HCT116 (cell line): ENCODE data around the gene PTH2. TPM values are rescaled to one million over a fixed set of nuclear protein-coding genes. Genes with fewer than 3 reads are reported as not detected.

ENCODE experiments used
- ATAC-seq: fragments of 200-7000 bp; cut with Tn5 transposase; 2 replicates; pipeline ENCODE4 v1.9.1; 2020; ENCODE audit warnings: mild to moderate bottlenecking, moderate library complexity
- BruUV-seq: library from RNA; stranded (reverse); fragments of 400-500 nt; replicated peaks from 2 replicates; lab custom pipeline; 2021; lab: Mats Ljungman, UMichigan
- CTCF ChIA-PET: fragments of 300-600 bp; sonication (Branson Sonifier 250); formaldehyde crosslinking; loops from one replicate; lab custom pipeline; 2021; ENCODE audit warnings: antibody characterized with exemption; lab: Charles Lee
- POLR2A ChIA-PET: fragments of 300-600, 350-600 bp; sonication (Branson Sonifier 250); formaldehyde crosslinking; loops from one replicate; lab custom pipeline; 2021; ENCODE audit warnings: antibody characterized with exemption; lab: Charles Lee
- RAD21 ChIA-PET, 2 experiments: fragments of 300-600 bp; sonication (Branson Sonifier 250); formaldehyde crosslinking; loops; one replicate each; lab custom pipeline; 2023; ENCODE audit warnings: low total read pairs in 2 of 2; ENCODE audit not compliant: uncharacterized antibody in 2 of 2, unreplicated experiment in 2 of 2, low non-redundant PET in 1 of 2; lab: Charles Lee
- DNase-seq: peaks from one replicate; pipeline ENCODE4 v3.0.0-alpha.2; 2010; ENCODE audit warnings: low read depth, low spot score
- H2AFZ ChIP-seq: fragments of 200-600 bp; shearing (Covaris generic), sonication (generic); 2 replicates; pipeline ENCODE4 v1.6.1; 2017; ENCODE audit warnings: low read depth, mixed run types, mixed read lengths, antibody characterized with exemption, low read length; ENCODE audit not compliant: poor library complexity, severe bottlenecking
- H3K27ac ChIP-seq: 2 replicates; pipeline ENCODE4 v1.5.1; 2012; ENCODE audit warnings: low read depth, low read length
- H3K27me3 ChIP-seq: fragments of 200-600 bp; sonication (generic); 2 replicates; pipeline ENCODE4 v1.6.1; 2016; ENCODE audit warnings: mixed run types, low read length, mixed read lengths; ENCODE audit not compliant: insufficient read depth
- H3K36me3 ChIP-seq, 2 experiments: fragments of 200-500 bp in 1 of 2; fragments of 200-600 bp in 1 of 2; sonication (Bioruptor generic) in 1 of 2; sonication (generic) in 1 of 2; 2 replicates each; pipeline versions ENCODE4 v1.5.1 to v1.6.1; 2014 to 2016; ENCODE audit warnings: low read length in 2 of 2, inconsistent platforms in 1 of 2, mixed read lengths in 1 of 2, mixed run types in 1 of 2; ENCODE audit not compliant: insufficient read depth in 2 of 2, control insufficient read depth in 1 of 2
- H3K4me1 ChIP-seq, 2 experiments: fragments of 200-600 bp in 1 of 2; sonication (generic) in 1 of 2; 2 replicates each; pipeline versions ENCODE4 v1.5.1 to v1.6.1; 2012 to 2017; ENCODE audit warnings: low read length in 2 of 2, inconsistent platforms in 1 of 2, mild to moderate bottlenecking in 1 of 2, mixed read lengths in 1 of 2, mixed run types in 1 of 2, moderate library complexity in 1 of 2; ENCODE audit not compliant: insufficient read depth in 2 of 2, control insufficient read depth in 1 of 2
- H3K4me2 ChIP-seq: fragments of 200-600 bp; sonication (generic); 2 replicates; pipeline ENCODE4 v1.6.1; 2017; ENCODE audit warnings: mixed run types, low read length, mixed read lengths
- H3K4me3 ChIP-seq, 2 experiments: fragments of 200-600 bp in 1 of 2; sonication (generic) in 1 of 2; replicated peaks in 1 of 2; 2 replicates each; pipeline ENCODE4 v1.5.1; 2011 to 2016; ENCODE audit warnings: low read length in 2 of 2, control low read depth in 1 of 2, low read depth in 1 of 2, mild to moderate bottlenecking in 1 of 2, mixed read lengths in 1 of 2, mixed run types in 1 of 2
- H3K79me2 ChIP-seq: fragments of 200-600 bp; sonication (generic); 2 replicates; pipeline ENCODE4 v1.6.1; 2017; ENCODE audit warnings: mild to moderate bottlenecking, mixed run types, low read length, moderate library complexity, mixed read lengths; ENCODE audit not compliant: insufficient read depth
- H3K9ac ChIP-seq: fragments of 200-600 bp; sonication (generic); 2 replicates; pipeline ENCODE4 v1.6.1; 2016; ENCODE audit warnings: low read length, mixed read lengths
- H3K9me2 ChIP-seq: fragments of 200-600 bp; sonication (generic), shearing (Covaris generic); 2 replicates; pipeline ENCODE4 v1.6.1; 2017; ENCODE audit warnings: mixed run types, mild to moderate bottlenecking, moderate library complexity; ENCODE audit not compliant: insufficient read depth
- H3K9me3 ChIP-seq, 2 experiments: fragments of 200-500 bp in 1 of 2; fragments of 200-600 bp in 1 of 2; sonication (Bioruptor generic) in 1 of 2; sonication (generic) in 1 of 2; 2 replicates each; pipeline ENCODE4 v1.6.1; 2014 to 2017; ENCODE audit warnings: low read length in 2 of 2, mixed read lengths in 2 of 2, inconsistent platforms in 1 of 2, low read depth in 1 of 2, mild to moderate bottlenecking in 1 of 2, mixed run types in 1 of 2, moderate library complexity in 1 of 2; ENCODE audit not compliant: control insufficient read depth in 1 of 2, insufficient read depth in 1 of 2
- H4K20me1 ChIP-seq: fragments of 200-600 bp; sonication (generic), shearing (Covaris generic); 2 replicates; pipeline ENCODE4 v1.6.1; 2017; ENCODE audit warnings: mixed run types, mild to moderate bottlenecking, moderate library complexity; ENCODE audit not compliant: insufficient read depth
- CBX3 ChIP-seq: IDR thresholded peaks from 2 replicates; pipeline ENCODE4 v1.6.1; 2012; ENCODE audit warnings: low read depth
- CEBPB ChIP-seq: IDR thresholded peaks from 2 replicates; pipeline ENCODE4 v1.6.1; 2012; ENCODE audit warnings: low read depth
- EGR1 ChIP-seq: IDR thresholded peaks from 2 replicates; pipeline ENCODE4 v1.6.1; 2012; ENCODE audit warnings: low read depth
- ELF1 ChIP-seq: IDR thresholded peaks from 2 replicates; pipeline ENCODE4 v1.6.1; 2012; ENCODE audit warnings: low read depth, borderline replicate concordance
- EZH2 ChIP-seq: fragments of 200-600 bp; sonication (generic); IDR thresholded peaks from 2 replicates; pipeline ENCODE4 v1.6.1; 2017; ENCODE audit warnings: antibody characterized with exemption, mixed run types
- EZH2phosphoT487 ChIP-seq: fragments of 200-600 bp; IDR thresholded peaks from 2 replicates; pipeline ENCODE4 v1.6.1; 2018; ENCODE audit warnings: antibody characterized with exemption, borderline replicate concordance
- JUND ChIP-seq: IDR thresholded peaks from 2 replicates; pipeline ENCODE4 v1.6.1; 2012
- POLR2A ChIP-seq: IDR thresholded peaks from 2 replicates; pipeline ENCODE4 v1.7.0; 2011; ENCODE audit warnings: borderline replicate concordance; ENCODE audit not compliant: insufficient read depth, insufficient read length; ENCODE audit errors: extremely low read depth
- POLR2AphosphoS5 ChIP-seq: IDR thresholded peaks from 2 replicates; pipeline ENCODE4 v1.6.1; 2011; ENCODE audit warnings: mild to moderate bottlenecking, low read depth, low read length, moderate library complexity
- RAD21 ChIP-seq: IDR thresholded peaks from 2 replicates; pipeline ENCODE4 v1.6.1; 2012; ENCODE audit warnings: low read depth, mild to moderate bottlenecking
- SIN3A ChIP-seq: IDR thresholded peaks from 2 replicates; pipeline ENCODE4 v1.6.1; 2012; ENCODE audit warnings: low read depth
- SP1 ChIP-seq: IDR thresholded peaks from 2 replicates; pipeline ENCODE4 v1.6.1; 2012; ENCODE audit warnings: low read depth
- SRF ChIP-seq: IDR thresholded peaks from 2 replicates; pipeline ENCODE4 v1.6.1; 2012; ENCODE audit warnings: low read depth
- TCF7L2 ChIP-seq: IDR thresholded peaks from 2 replicates; pipeline ENCODE4 v1.7.0; 2011; ENCODE audit warnings: borderline replicate concordance, inconsistent platforms; ENCODE audit not compliant: insufficient read depth, insufficient read length; ENCODE audit errors: extremely low read depth
- ZFX ChIP-seq: fragments of 450-650 bp; IDR thresholded peaks from 2 replicates; pipeline ENCODE4 v1.6.1; 2017
- intact Hi-C: fragments of 100-400 bp; cut with micrococcal nuclease; formaldehyde crosslinking; loops from 2 replicates; pipeline ENCODE4 v1.10.0; 2022
- total RNA-seq: library from RNA; stranded (reverse); gene quantifications from one replicate; pipeline ENCODE4 v1.2.1, GENCODE V29; 2021; ENCODE audit not compliant: unreplicated experiment
- TF ChIP-seq, protein P1 (sequence below): IDR thresholded peaks from 2 replicates; pipeline ENCODE4 v1.6.1; 2012
- TF ChIP-seq, protein P2 (sequence below): IDR thresholded peaks from 2 replicates; pipeline ENCODE4 v1.6.1; 2012; ENCODE audit warnings: low read depth
- TF ChIP-seq, protein P3 (sequence below), 3 experiments: fragments of 200-600 bp in 1 of 3; sonication (generic) in 1 of 3; IDR thresholded peaks in 2 of 3; conservative IDR thresholded peaks in 1 of 3; 2 replicates each; pipeline ENCODE4 v1.5.1; 2012 to 2017; ENCODE audit warnings: low read depth in 2 of 3, low read length in 2 of 3, antibody characterized with exemption in 1 of 3, borderline replicate concordance in 1 of 3, control low read depth in 1 of 3, mild to moderate bottlenecking in 1 of 3, mixed read lengths in 1 of 3, mixed run types in 1 of 3, moderate library complexity in 1 of 3; ENCODE audit not compliant: insufficient read depth in 1 of 3
- TF ChIP-seq, protein P4 (sequence below): IDR thresholded peaks from 2 replicates; pipeline ENCODE4 v1.6.1; 2011; ENCODE audit warnings: mild to moderate bottlenecking, low read length, moderate library complexity; ENCODE audit not compliant: insufficient replicate concordance; ENCODE audit errors: extremely low read depth
- TF ChIP-seq, protein P5 (sequence below): IDR thresholded peaks from 2 replicates; pipeline ENCODE4 v1.6.1; 2012

Gene PTH2
- total RNA-seq, 1 experiment from 2014 or later, result 9.5 TPM

DNA sequence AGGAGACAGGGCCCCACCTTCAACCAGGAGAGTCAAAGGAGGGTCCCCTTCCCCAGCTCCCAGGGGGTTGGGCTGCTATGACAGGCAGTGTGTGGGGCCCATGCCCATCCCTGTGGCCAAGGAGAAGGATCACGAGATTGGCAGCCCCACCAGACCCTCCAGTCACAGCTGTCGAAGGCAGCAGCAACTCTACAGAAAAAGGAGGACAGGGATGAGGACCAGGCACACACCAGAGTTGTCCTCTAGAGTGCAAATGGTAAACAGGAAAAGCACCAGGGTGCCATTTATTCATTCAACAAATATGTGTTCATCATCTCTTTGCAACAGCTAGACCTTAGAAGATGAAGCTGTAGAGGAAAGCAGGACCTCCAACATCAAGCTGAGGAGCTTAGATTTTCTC, 4.1 kb downstream of the PTH2 start:
- H3K27me3 ChIP-seq, result peaks cover 20% of the 10 kb centered on the region; the same call in 1 of the 2 replicates
- no TSS peak for BruUV-seq
- no peak overlapping the region for H2AFZ ChIP-seq
- no peaks in the 10 kb centered on the region for H4K20me1 ChIP-seq
- no peak for ATAC-seq
- no peaks in the 10 kb centered on the region for H3K9me3 ChIP-seq
- no peak for TF ChIP-seq JUND
- no peak for TF ChIP-seq RAD21
- TF ChIP-seq, protein P1, sequence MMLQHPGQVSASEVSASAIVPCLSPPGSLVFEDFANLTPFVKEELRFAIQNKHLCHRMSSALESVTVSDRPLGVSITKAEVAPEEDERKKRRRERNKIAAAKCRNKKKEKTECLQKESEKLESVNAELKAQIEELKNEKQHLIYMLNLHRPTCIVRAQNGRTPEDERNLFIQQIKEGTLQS, result no peak
- TF ChIP-seq EZH2phosphoT487, result no peak
- TF ChIP-seq EZH2, result no peak
- no peak for TF ChIP-seq SIN3A
- TF ChIP-seq SRF, result no peak
- no peak for TF ChIP-seq SP1
- TF ChIP-seq, protein P2, sequence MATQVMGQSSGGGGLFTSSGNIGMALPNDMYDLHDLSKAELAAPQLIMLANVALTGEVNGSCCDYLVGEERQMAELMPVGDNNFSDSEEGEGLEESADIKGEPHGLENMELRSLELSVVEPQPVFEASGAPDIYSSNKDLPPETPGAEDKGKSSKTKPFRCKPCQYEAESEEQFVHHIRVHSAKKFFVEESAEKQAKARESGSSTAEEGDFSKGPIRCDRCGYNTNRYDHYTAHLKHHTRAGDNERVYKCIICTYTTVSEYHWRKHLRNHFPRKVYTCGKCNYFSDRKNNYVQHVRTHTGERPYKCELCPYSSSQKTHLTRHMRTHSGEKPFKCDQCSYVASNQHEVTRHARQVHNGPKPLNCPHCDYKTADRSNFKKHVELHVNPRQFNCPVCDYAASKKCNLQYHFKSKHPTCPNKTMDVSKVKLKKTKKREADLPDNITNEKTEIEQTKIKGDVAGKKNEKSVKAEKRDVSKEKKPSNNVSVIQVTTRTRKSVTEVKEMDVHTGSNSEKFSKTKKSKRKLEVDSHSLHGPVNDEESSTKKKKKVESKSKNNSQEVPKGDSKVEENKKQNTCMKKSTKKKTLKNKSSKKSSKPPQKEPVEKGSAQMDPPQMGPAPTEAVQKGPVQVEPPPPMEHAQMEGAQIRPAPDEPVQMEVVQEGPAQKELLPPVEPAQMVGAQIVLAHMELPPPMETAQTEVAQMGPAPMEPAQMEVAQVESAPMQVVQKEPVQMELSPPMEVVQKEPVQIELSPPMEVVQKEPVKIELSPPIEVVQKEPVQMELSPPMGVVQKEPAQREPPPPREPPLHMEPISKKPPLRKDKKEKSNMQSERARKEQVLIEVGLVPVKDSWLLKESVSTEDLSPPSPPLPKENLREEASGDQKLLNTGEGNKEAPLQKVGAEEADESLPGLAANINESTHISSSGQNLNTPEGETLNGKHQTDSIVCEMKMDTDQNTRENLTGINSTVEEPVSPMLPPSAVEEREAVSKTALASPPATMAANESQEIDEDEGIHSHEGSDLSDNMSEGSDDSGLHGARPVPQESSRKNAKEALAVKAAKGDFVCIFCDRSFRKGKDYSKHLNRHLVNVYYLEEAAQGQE, result no peak
- TF ChIP-seq TCF7L2, result no peak
- TF ChIP-seq, protein P3, sequence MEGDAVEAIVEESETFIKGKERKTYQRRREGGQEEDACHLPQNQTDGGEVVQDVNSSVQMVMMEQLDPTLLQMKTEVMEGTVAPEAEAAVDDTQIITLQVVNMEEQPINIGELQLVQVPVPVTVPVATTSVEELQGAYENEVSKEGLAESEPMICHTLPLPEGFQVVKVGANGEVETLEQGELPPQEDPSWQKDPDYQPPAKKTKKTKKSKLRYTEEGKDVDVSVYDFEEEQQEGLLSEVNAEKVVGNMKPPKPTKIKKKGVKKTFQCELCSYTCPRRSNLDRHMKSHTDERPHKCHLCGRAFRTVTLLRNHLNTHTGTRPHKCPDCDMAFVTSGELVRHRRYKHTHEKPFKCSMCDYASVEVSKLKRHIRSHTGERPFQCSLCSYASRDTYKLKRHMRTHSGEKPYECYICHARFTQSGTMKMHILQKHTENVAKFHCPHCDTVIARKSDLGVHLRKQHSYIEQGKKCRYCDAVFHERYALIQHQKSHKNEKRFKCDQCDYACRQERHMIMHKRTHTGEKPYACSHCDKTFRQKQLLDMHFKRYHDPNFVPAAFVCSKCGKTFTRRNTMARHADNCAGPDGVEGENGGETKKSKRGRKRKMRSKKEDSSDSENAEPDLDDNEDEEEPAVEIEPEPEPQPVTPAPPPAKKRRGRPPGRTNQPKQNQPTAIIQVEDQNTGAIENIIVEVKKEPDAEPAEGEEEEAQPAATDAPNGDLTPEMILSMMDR (IDR thresholded peaks at IDR 0.05 in 2 of 3, conservative IDR thresholded peaks at IDR 0.05 in 1 of 3; ENCODE audit: borderline replicate concordance in 1 of 3, insufficient read depth in 1 of 3, low read depth in 2 of 3, low read length in 2 of 3), result no peak
- no peak for TF ChIP-seq EGR1
- TF ChIP-seq, protein P4, sequence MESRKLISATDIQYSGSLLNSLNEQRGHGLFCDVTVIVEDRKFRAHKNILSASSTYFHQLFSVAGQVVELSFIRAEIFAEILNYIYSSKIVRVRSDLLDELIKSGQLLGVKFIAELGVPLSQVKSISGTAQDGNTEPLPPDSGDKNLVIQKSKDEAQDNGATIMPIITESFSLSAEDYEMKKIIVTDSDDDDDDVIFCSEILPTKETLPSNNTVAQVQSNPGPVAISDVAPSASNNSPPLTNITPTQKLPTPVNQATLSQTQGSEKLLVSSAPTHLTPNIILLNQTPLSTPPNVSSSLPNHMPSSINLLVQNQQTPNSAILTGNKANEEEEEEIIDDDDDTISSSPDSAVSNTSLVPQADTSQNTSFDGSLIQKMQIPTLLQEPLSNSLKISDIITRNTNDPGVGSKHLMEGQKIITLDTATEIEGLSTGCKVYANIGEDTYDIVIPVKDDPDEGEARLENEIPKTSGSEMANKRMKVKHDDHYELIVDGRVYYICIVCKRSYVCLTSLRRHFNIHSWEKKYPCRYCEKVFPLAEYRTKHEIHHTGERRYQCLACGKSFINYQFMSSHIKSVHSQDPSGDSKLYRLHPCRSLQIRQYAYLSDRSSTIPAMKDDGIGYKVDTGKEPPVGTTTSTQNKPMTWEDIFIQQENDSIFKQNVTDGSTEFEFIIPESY, result no peak
- TF ChIP-seq ZFX, result no peak
- no peak for TF ChIP-seq ELF1
- TF ChIP-seq CEBPB, result no peak
- TF ChIP-seq, protein P5, sequence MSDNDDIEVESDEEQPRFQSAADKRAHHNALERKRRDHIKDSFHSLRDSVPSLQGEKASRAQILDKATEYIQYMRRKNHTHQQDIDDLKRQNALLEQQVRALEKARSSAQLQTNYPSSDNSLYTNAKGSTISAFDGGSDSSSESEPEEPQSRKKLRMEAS, result no peak
- TF ChIP-seq CBX3, result no peak
- no peak for TF ChIP-seq POLR2AphosphoS5
- no peak for TF ChIP-seq POLR2A
- H3K4me3 ChIP-seq, result no peak overlapping the region
- no peaks in the 10 kb centered on the region for H3K36me3 ChIP-seq
- ChIA-PET POLR2A (no interaction called here), RAD21 (no interaction called here), CTCF (no interaction called here)
- DNase-seq, result no peak
- H3K4me1 ChIP-seq, result peaks cover 0 to 5% of the 10 kb centered on the region in 2 experiments; a peak in 1 of 4 replicates
- H3K4me2 ChIP-seq, result no peak overlapping the region
- no peak overlapping the region for H3K9ac ChIP-seq
- intact Hi-C loops, result no loop called here
- H3K27ac ChIP-seq, result no peak overlapping the region
- H3K79me2 ChIP-seq, result no peaks in the 10 kb centered on the region
- no peaks in the 10 kb centered on the region for H3K9me2 ChIP-seq
